Activated CD8-positive, alpha-beta memory T cell treated with anti-CD3 and anti-CD28 coated beads, Interleukin-2, amount 10 ng/mL, durations not matched to agents 7 days and 5 days (primary cell): Measurements from ENCODE around the gene UBR3. TPM values are rescaled to one million over a fixed set of nuclear protein-coding genes. Genes with fewer than 3 reads are reported as not detected.

Experiments used
- ATAC-seq: fragments of 150-1000 bp; cut with Tn5 transposase; one replicate; pipeline ENCODE4 v1.10.0; 2021; ENCODE audit warnings: moderate library complexity
- CTCF ChIA-PET: fragments of 350-600 bp; sonication (Branson Sonifier 250); formaldehyde crosslinking; loops from one replicate; lab custom pipeline; 2021; ENCODE audit warnings: antibody characterized with exemption; lab: Charles Lee
- DNase-seq: peaks from one replicate; pipeline ENCODE4 v3.0.0-alpha.2; 2020
- H3K27ac Mint-ChIP-seq: one replicate; pipeline ENCODE4 v1.8.0; 2021; ENCODE audit warnings: mild to moderate bottlenecking, mixed read lengths
- H3K27me3 Mint-ChIP-seq: one replicate; pipeline ENCODE4 v1.8.0; 2021; ENCODE audit warnings: mixed read lengths
- H3K36me3 Mint-ChIP-seq: one replicate; pipeline ENCODE4 v1.8.0; 2021; ENCODE audit warnings: mild to moderate bottlenecking, mixed read lengths
- H3K4me1 Mint-ChIP-seq: one replicate; pipeline ENCODE4 v1.8.0; 2021; ENCODE audit warnings: mixed read lengths
- H3K4me3 Mint-ChIP-seq: one replicate; pipeline ENCODE4 v1.8.0; 2021; ENCODE audit warnings: mild to moderate bottlenecking, moderate library complexity, mixed read lengths
- H3K9me3 Mint-ChIP-seq: one replicate; pipeline ENCODE4 v1.8.0; 2022; ENCODE audit warnings: low read depth, mixed read lengths
- total RNA-seq, 2 experiments: library from RNA; stranded (reverse); gene quantifications; one replicate each; pipeline ENCODE4 v1.2.3, GENCODE V29; 2021

UBR3 gene
- total RNA-seq, 2 experiments from 2014 or later = 21.3 to 23.2 TPM

DNA sequence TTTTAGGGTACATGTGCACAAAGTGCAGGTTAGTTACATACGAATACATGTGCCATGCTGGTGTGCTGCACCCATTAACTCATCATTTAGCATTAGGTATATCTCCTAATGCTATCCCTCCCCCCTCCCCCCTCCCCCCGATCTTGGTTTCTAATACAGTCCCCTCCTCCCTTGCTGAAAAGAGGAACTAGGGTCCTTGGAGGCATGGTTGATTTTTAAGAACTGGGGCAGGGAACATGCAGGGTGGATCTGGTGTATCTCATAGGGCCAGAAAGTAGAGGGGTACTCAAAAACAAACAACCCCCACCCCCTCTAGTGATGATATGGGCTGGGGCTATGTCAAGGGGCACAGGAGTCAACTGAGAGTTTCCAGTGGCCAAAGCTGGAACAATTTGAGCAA is 153.4 kb downstream of the UBR3 start:
- H3K36me3 Mint-ChIP-seq = peaks cover 21% of the 10 kb centered on the region
- H3K4me3 Mint-ChIP-seq = no peak overlapping the region
- peaks cover 8% of the 10 kb centered on the region for H3K9me3 Mint-ChIP-seq
- DNase-seq (no peak), ATAC-seq (no peak)
- H3K27ac Mint-ChIP-seq = no peak overlapping the region
- H3K4me1 Mint-ChIP-seq = no peaks in the 10 kb centered on the region
- no peaks in the 10 kb centered on the region for H3K27me3 Mint-ChIP-seq
- CTCF ChIA-PET = no interaction called here

DNA sequence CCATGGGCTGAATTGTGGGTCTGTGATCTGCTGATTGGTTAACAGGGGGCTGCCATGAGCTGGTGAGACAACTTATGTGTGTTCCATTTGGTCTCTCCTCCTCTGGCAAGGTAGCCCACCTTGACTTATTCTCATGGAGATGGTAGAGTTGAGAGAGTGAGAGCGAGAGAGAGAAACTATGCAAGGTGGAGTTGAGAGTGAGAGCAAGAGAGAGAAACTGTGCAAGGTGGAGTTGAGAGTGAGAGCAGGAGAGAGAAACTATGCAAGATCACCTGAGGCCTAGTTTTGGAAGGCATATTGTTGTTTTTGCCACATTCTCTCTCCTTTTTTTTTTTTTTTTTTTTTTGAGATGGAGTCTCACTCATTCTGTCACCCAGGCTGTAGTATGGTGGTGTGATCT is 155.7 kb downstream of the UBR3 start:
- Mint-ChIP-seq H3K4me1 (no peaks in the 10 kb centered on the region), H3K36me3 (peaks cover 2% of the 10 kb centered on the region), H3K9me3 (no peaks in the 10 kb centered on the region), H3K27me3 (no peaks in the 10 kb centered on the region), H3K4me3 (no peak overlapping the region), H3K27ac (no peak overlapping the region)
- DNase-seq = no peak
- CTCF ChIA-PET = interaction anchor here (0.7 kb wide), 1 partner anchor 26 kb away, joined by 4 read pairs; no protein-coding TSS in a partner anchor
- no peak for ATAC-seq

DNA sequence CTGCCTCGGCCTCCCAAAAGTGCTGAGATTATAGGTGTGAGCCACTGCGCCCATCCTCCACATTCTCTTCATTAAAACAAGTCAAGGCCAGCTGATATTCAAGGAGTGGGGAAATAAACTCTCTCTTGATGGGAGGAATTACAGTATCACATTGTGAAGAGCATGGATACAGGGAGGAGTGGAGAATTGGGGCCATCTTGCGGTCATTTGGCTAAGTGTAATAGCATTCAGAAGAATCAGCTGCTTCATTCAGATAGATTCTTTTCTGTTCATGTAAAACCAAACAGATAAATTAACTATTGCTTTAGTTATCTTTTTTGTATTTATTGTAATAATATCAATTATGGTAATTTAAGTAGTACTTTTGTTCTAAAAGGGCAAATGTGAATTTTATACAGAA is 156.3 kb downstream of the UBR3 start:
- H3K27me3 Mint-ChIP-seq = no peaks in the 10 kb centered on the region
- H3K4me3 Mint-ChIP-seq = no peak overlapping the region
- no peaks in the 10 kb centered on the region for H3K9me3 Mint-ChIP-seq
- peaks cover 2% of the 10 kb centered on the region for H3K36me3 Mint-ChIP-seq
- H3K27ac Mint-ChIP-seq = no peak overlapping the region
- ATAC-seq (no peak), DNase-seq (no peak)
- no peaks in the 10 kb centered on the region for H3K4me1 Mint-ChIP-seq
- CTCF ChIA-PET = interaction anchor here (0.7 kb wide), 1 partner anchor 25 kb away, joined by 4 read pairs; no protein-coding TSS in a partner anchor

DNA sequence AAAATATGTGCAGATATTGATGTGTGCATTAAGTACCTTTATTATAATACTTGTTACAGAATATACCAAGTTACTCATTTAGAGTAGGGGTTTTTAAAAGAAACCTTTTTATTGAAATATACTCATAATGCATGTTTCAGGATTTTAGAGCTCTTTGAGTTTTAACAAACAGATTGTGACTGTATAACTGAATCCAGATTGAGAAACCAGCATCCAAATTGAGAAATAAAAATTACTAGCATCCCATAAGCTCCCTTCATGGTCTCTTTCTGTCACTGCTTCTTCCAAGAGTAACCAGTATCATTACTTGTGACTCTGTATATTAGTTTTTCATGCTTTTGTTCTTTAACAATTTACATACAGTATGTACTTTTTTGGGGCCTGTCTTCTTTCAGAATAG is 156.9 kb downstream of the UBR3 start:
- ATAC-seq = no peak
- Mint-ChIP-seq H3K9me3 (no peaks in the 10 kb centered on the region), H3K27ac (no peak overlapping the region), H3K36me3 (peaks cover 2% of the 10 kb centered on the region), H3K4me1 (no peaks in the 10 kb centered on the region), H3K27me3 (no peaks in the 10 kb centered on the region), H3K4me3 (no peak overlapping the region)
- CTCF ChIA-PET = no interaction called here
- DNase-seq = no peak

DNA sequence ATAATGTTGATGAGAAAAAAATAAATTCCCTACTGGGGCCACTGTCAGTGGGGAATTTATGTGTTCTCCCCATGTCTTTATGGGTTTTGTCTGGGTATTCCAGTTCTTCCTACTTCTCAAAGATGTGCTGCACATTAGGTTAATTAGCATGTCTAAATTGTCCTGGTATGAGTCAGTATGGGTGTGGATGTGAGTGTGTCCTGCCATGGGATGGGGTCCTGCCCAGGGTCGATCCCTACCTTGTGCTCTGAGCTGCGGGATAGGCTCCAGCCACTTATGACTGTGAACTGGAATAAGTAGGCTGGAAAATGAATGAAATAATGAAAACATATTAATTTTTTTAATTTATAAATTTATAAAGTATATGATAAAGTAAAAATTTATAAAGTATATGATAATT is 167.5 kb downstream of the UBR3 start:
- ATAC-seq (no peak), DNase-seq (no peak)
- CTCF ChIA-PET = no interaction called here
- Mint-ChIP-seq H3K9me3 (no peaks in the 10 kb centered on the region), H3K27ac (no peak overlapping the region), H3K4me1 (no peaks in the 10 kb centered on the region), H3K27me3 (no peaks in the 10 kb centered on the region), H3K4me3 (no peak overlapping the region), H3K36me3 (peaks cover 19% of the 10 kb centered on the region)

DNA sequence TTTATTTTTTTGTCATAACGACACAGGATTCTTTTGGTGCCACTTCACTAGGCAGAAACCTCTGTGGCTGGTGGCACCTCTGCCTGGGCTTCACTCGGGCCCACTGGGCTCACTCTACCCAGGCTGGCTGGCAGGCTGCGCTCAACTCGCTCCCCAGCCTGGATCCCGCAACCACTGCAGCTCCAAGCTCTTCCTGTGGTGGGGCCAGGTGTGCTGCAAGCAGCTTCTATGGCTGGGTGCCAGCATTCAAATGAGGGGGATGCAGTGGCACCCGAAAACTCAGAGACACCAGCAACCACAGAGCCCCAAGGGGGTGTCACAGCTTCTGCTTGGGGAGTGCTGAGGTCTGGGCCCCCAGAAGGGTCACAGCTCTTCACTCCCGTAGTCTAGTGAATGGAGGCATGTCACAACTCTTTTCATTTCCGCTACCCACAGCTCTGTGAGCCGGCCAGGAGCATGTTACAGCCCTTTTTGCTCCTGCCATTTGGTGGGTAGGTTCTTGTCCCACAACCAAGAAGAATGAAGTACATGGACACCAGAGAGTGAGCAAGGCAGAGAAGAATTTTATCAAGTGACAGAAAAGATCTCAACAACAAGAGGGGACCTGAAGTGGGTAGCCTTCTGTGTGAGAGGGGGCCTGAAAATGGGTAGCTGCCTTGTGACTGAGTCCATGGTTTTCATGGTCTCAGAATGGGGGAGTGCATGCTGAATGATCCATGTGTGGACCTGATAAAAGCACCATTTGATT is 170.1 kb downstream of the UBR3 start:
- DNase-seq (no peak), ATAC-seq (no peak)
- peaks cover 5% of the 10 kb centered on the region for H3K4me1 Mint-ChIP-seq
- H3K9me3 Mint-ChIP-seq = no peaks in the 10 kb centered on the region
- no peak overlapping the region for H3K27ac Mint-ChIP-seq
- no peaks in the 10 kb centered on the region for H3K27me3 Mint-ChIP-seq
- CTCF ChIA-PET = no interaction called here
- H3K4me3 Mint-ChIP-seq = no peak overlapping the region
- peaks cover 23% of the 10 kb centered on the region for H3K36me3 Mint-ChIP-seq

DNA sequence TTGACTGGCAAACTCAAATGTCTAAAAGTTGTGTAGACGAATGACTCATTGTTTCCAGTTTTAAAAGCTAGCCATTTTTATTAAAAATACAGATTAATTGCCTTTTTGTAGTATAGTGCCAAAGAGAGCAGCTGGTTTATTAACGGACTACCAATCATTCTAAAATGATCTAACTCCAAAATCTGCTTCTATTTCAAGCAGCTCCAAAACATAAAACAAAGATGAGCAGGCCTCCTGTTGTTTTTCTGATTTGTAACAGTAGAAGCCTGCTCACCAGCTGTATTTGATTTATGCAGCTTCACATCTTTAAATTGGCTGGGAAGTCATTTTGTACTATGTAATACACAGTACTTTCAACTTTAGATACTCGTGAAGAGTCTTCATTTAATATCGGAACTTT is 171.8 kb downstream of the UBR3 start:
- DNase-seq = no peak
- CTCF ChIA-PET = interaction anchor here (0.5 to 0.9 kb wide), 3 partner anchors 58 to 813 kb away, joined by 3 read pairs; no protein-coding TSS in a partner anchor
- Mint-ChIP-seq H3K27me3 (no peaks in the 10 kb centered on the region), H3K4me1 (peaks cover 5% of the 10 kb centered on the region), H3K4me3 (no peak overlapping the region), H3K9me3 (no peaks in the 10 kb centered on the region), H3K27ac (no peak overlapping the region), H3K36me3 (peaks cover 28% of the 10 kb centered on the region)
- no peak for ATAC-seq

DNA sequence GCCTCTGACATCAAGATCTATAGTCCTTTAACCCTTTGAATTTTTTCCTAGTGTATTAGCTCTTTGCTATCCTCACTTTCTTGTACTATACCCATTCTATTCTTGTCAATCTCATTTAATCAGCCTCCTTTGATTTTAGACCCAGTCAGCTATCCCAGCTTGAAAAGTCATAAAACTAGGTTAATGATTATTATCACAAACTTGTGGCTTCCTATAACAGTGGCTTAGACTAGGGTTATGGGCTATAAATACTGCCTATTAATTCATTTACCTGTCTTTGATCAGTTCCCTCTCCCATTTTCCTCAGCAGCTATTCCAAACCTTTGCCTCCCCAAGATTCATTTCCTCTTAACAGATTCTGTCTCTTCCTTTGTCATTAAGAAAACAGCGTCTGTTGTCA is 174.8 kb downstream of the UBR3 start:
- no peak overlapping the region for H3K27ac Mint-ChIP-seq
- H3K27me3 Mint-ChIP-seq = no peaks in the 10 kb centered on the region
- no peaks in the 10 kb centered on the region for H3K9me3 Mint-ChIP-seq
- no peak overlapping the region for H3K4me3 Mint-ChIP-seq
- CTCF ChIA-PET = interaction anchor here (1.1 to 1.3 kb wide), 2 partner anchors 12 to 14 kb away, joined by 3 read pairs; no protein-coding TSS in a partner anchor
- ATAC-seq (no peak), DNase-seq (no peak)
- peaks cover 22% of the 10 kb centered on the region for H3K36me3 Mint-ChIP-seq
- peaks cover 5% of the 10 kb centered on the region for H3K4me1 Mint-ChIP-seq

DNA sequence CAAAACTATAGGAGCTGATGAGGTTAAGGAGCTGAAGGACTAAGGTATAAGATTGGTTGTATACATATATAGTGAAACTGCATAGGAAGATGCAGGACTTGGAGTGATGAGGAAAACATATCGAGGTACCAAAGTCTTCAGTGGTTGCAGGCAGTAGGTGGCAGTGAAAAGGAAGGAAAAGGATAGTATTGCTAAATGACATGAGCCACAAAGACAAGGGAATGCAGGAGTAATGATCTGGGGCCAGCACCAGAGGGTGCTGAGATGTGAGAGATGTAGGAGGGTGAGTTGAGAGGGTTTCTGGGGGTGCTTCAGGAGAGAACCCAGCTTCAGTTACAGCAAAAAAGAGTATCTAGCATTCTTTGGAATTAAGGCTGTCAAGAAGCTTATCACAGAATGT is 178.4 kb downstream of the UBR3 start:
- H3K4me3 Mint-ChIP-seq = no peak overlapping the region
- no peaks in the 10 kb centered on the region for H3K9me3 Mint-ChIP-seq
- ATAC-seq = no peak
- no peaks in the 10 kb centered on the region for H3K27me3 Mint-ChIP-seq
- peaks cover 16% of the 10 kb centered on the region for H3K36me3 Mint-ChIP-seq
- peaks cover 5% of the 10 kb centered on the region for H3K4me1 Mint-ChIP-seq
- CTCF ChIA-PET = no interaction called here
- no peak overlapping the region for H3K27ac Mint-ChIP-seq
- no peak for DNase-seq

DNA sequence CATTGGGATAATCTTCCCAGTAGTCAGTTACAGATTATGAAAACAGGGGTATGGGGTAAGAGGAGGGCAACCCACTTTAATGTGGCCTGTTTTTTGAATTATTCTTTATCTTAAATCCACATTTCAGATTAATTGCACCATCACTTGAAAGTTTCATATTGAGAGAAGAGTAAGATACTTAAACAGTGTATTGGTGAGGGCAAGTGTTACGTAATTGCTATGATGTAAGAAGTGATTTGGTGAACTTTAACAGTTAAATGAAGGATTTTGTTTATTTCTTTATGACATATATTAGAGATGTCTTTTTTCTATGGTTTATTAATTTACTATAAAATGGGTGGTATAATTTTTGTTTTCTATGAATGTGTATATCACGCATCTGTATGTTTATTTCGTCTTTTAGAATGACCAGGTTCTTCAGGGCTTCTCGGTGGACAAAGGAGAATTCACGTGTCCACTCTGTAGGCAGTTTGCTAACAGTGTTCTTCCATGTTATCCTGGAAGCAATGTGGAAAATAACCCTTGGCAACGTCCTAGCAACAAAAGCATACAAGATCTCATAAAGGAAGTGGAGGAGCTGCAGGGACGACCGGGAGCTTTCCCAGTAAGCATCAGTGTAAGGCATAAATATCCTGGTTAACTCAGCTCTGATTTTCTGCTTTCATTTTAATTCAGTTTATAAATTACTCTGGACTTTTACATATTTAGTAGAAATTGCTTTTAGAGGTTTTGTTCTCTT is 179.5 kb downstream of the UBR3 start:
- CTCF ChIA-PET = no interaction called here
- peaks cover 12% of the 10 kb centered on the region for H3K36me3 Mint-ChIP-seq
- no peaks in the 10 kb centered on the region for H3K27me3 Mint-ChIP-seq
- no peak for ATAC-seq
- DNase-seq = no peak
- no peak overlapping the region for H3K4me3 Mint-ChIP-seq
- H3K27ac Mint-ChIP-seq = no peak overlapping the region
- H3K9me3 Mint-ChIP-seq = no peaks in the 10 kb centered on the region
- peaks cover 3% of the 10 kb centered on the region for H3K4me1 Mint-ChIP-seq

DNA sequence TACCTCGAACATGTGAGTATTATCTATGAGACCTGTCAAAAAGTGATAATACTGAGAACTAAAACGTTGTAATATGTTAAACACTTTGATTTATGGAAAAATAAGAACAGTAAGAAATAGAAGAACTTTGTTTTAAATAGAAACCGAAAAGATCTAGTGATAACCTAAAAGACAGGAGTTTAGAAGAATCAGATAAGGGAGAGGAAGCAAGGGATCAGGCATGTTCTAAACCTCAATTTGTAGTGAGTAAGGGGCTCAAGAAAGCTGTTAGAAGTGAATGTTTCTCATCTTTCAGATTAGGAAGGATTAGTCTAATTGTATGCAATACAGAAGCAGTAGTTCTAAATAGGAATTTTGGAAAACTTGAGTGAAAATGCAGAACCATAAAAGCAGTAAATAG is 182.0 kb downstream of the UBR3 start:
- H3K4me1 Mint-ChIP-seq = no peaks in the 10 kb centered on the region
- H3K27me3 Mint-ChIP-seq = no peaks in the 10 kb centered on the region
- ATAC-seq (no peak), DNase-seq (no peak)
- no peak overlapping the region for H3K4me3 Mint-ChIP-seq
- CTCF ChIA-PET = interaction anchor here (0.6 kb wide), 1 partner anchor 26 kb away, joined by 4 read pairs; no protein-coding TSS in a partner anchor
- H3K27ac Mint-ChIP-seq = no peak overlapping the region
- no peaks in the 10 kb centered on the region for H3K9me3 Mint-ChIP-seq
- peaks cover 5% of the 10 kb centered on the region for H3K36me3 Mint-ChIP-seq

DNA sequence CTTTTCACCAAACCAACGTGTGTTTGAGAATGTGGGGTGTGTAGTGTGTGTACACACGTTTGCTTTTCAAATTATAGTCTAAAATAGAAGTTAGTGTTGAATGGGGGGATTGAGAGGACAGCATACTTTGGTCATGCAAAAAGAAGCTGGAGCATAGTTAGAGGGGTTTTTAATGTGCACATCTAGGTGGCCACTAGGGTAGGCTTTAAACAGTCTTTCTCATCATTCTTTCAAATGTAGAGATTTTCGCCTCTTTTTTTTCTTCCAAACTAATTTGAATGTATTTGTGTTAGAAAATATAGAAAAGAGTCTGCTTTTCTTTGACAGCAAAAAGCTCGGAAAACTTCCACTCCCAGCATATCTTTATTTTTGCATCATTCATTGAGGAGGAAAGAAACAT is 185.5 kb downstream of the UBR3 start:
- Mint-ChIP-seq H3K4me3 (no peak overlapping the region), H3K27ac (no peak overlapping the region), H3K4me1 (no peaks in the 10 kb centered on the region), H3K36me3 (peaks cover 5% of the 10 kb centered on the region), H3K9me3 (no peaks in the 10 kb centered on the region), H3K27me3 (no peaks in the 10 kb centered on the region)
- CTCF ChIA-PET = interaction anchor here (0.7 kb wide), 1 partner anchor 1766 kb away, joined by 3 read pairs; the partner anchor contains the start of gene STK39
- no peak for ATAC-seq
- DNase-seq = no peak

DNA sequence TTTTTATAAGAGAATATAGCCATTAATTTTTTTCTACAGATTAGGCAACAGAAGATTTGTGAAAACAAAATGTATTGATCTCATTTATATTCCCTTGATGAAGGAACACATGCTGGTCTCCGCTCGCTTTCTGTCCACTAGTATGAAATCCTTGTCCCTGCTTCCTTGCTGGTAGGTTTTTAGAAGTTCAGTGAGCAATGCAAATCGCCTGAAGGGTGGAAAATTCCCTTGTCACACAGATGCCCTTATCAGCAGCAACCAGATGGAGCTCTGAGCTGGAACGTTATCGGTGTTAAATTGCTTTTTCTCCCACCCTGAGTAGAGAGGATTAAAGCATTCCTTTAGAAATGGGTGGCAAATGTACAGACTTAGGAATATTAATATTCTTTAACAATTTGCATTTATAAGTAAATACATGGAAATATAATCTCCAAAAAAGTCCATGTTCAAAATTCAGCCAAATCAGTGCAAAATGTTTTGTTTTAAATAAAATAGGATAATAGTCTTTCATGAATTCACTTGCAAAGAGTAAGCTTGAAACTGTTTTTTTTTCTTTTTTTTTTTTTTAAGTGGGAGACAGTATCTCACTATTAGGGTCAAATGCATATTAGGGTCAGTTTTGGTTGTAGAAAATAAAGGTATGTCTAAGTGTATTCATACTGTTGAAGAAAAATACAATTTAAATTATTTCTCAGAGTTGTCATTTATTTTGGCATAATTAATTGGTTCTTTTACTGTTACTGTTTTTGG is 186.7 kb downstream of the UBR3 start:
- H3K4me3 Mint-ChIP-seq = no peak overlapping the region
- H3K36me3 Mint-ChIP-seq = peaks cover 5% of the 10 kb centered on the region
- H3K27ac Mint-ChIP-seq = no peak overlapping the region
- H3K27me3 Mint-ChIP-seq = no peaks in the 10 kb centered on the region
- DNase-seq (no peak), ATAC-seq (no peak)
- H3K9me3 Mint-ChIP-seq = no peaks in the 10 kb centered on the region
- CTCF ChIA-PET = interaction anchor here (1.2 kb wide), 1 partner anchor 12 kb away, joined by 3 read pairs; no protein-coding TSS in a partner anchor
- no peaks in the 10 kb centered on the region for H3K4me1 Mint-ChIP-seq
